GM18517 (cell line): Measurements from ENCODE around the gene PPP2R5D.

Source experiments
- ATAC-seq: cut with Tn5 transposase; IDR thresholded peaks from one replicate; pipeline ENCODE4 v1.9.1; 2021; ENCODE audit warnings: mild to moderate bottlenecking, moderate library complexity; ENCODE audit not compliant: unreplicated experiment

The PPP2R5D gene

DNA sequence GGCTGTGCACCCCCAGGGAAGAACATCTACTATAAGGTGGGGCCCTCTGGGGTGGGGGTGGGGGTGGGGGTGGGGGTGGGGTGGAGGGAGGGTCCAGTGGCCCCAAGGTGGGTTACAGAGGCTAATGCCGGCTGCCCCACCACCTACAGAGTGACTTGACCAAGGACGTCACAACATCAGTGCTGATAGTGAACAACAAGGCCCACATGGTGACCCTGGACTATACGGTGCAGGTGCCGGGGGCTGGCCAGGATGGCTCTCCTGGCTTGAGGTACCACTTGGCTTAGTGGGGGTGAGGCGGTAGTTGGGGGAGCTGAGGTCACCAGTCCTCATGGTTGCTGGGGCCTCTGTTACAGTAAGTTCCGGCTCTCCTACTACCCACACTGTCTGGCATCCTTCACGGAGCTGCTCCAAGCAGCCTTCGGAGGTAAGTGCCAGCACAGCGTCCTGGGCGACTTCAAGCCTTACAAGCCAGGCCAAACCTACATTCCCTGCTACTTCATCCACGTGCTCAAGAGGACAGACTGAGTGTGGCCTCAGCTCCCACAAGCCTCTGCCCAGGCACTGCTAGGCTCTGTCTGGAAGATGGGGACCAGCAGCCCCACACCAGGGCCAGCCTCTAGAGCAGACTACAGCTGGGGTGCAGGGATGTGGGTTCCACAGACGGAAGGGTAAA, 21.1 kb upstream of the PPP2R5D start:
- ATAC-seq, result no peak

DNA sequence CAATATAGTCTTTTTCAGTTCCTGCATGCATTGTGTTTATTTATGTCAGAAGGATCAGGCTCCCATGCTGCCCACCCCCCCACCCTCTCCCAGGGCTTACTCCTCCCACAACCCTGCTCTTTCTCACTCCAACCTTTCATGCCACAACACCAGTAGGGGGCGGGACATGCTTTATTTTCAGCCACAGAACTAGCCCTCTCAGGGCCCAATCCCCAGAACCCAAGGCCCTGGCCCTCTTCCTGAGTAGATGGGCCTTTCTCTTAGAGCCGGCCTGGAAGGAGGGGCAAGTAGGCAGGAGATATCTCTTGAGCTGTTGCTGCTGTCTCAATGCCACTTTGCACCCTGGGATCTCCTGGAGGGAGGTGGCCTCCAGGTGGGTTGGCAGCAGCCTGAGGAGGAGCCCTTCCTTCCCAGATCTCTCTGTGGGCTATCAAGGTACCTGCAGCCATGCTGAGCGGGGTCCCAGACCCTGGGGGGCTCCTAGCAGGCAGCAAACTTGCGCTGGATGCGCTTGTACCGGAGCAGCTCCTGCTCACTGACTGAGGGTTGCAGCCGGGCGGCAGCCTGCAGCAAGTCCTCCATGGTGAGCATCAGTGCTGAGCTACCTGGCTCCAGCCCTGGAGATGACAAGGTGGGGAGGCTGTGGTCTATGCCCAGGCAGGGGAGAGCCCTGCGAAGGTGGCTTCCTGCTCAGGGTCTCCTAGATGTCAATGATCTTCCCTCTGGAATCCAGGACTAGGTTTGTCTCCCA, 20.3 kb upstream of the PPP2R5D start:
- no peak for ATAC-seq

DNA sequence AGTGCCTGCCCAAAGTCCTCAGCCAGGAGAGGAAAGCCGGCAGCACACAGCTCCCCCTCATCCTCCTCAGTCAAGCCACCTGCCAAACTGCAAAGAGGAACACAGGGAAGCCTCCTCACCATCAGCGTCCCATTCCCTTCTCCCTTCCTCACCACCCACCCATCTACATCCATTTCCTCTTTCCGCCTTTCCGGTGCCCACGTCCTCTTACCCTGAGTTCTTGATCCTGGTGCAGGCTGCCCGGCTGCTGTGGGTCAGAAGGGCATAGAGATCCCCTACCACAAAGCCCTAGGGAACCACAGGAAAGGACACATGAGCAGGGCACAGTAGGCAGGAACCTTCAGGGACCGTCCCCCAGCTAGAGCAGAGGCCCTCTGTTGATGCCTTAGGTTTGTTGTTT, 17.8 kb upstream of the PPP2R5D start:
- ATAC-seq, result no peak

DNA sequence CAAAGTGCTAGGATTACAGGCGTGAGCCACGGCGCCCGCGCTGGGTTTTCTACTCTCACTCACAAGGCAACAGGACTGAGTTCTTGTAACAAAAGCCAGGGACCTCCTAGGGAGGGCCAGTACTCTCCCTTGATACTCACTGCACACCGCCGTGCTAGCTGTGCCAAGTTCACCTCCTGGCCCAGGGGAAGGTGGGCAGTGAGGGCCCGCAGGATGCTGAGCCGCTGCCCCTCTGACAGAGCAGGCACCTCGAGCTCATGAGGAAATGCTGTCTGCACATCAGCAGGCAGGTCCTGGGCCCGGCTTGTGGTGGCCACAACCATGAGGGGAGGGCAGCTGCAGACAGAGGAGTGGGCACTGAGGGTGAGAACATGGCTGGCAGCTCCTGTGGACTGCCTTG, 17.1 kb upstream of the PPP2R5D start:
- no peak for ATAC-seq

DNA sequence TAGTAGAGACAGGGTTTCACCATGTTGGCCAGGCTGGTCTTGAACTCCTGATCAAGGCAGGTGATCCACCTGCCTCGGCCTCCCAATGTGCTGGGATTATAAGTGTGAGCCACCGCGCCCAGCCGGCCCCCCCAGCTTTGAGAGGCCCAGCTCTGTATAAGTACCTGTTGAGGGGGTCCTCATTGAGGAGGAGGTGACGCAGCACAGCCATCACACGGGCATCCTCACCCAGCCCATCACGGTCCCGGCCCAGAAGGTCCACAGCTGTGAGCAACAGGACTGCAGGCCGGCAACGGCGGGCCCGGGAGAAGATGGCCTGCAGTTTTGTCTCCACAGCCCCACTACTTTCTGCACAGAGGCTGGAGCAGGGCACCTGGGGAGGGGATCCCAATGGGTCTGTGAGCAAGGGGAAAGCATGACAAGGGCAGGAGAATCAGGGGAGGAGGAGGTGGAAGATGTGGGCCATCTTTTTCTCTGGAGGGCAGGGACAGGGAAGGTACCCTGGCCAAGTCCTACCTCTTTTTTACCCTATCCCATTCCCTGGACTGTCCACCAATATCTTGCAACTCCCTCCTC, 16.2 kb upstream of the PPP2R5D start:
- ATAC-seq, result no peak

DNA sequence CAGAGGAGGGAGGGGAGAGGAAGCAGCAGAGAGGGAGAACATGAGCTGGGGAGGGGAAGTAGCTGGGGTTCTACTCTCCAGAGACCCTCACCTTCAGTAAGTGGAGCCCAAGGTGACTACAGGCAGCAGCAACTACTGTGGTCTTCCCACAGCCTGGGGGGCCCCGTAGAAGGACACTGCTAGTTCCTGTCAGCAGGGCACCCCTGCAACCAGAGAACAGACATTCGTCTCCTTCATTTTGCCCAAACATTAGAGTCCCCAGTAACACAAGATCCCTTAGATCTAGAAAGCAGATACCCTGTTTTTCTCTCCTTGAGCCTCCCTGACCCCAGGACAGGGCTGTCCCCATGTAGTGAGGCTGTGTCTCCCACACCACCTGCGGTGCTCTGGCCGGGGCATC, 15.6 kb upstream of the PPP2R5D start:
- ATAC-seq, result no peak

DNA sequence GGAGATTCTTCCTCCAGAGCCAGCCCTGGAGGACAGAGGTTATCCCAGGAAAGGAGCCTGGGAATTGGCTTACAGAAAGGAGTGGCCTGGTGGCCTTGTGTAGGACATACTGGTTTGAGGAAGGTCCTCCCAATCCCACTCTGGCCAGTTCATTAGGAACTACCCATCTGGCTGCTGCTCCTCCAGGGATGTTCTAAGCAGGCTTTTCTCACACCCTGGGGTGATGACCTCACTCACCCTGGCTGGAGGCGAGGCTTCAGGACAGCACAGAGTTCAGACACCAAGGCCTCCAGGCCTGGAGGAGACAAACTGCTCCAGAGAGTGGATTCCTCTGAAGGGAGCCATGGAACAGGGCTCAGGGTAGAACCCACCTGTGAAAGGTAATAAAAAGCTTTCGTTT, 14.9 kb upstream of the PPP2R5D start:
- no peak for ATAC-seq

DNA sequence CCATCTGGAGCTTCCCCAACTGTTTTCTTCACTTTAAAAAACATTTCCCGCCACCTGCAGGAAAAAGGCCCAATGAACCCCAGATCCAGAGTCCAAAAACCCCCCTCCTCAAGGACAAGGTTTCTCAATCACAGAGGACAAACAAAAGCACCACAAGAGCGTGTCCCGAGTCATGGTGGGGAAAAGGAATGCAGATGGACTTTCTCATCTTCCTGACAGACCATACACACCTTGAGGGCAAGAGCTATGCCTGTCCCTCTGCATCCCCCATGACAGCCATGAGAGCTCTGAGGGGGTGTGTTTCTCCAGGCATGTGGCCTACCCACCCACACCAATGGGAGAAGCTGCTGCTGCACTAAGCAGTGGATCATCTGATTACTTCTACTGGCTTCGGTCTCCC, 14.4 kb upstream of the PPP2R5D start:
- no peak for ATAC-seq

DNA sequence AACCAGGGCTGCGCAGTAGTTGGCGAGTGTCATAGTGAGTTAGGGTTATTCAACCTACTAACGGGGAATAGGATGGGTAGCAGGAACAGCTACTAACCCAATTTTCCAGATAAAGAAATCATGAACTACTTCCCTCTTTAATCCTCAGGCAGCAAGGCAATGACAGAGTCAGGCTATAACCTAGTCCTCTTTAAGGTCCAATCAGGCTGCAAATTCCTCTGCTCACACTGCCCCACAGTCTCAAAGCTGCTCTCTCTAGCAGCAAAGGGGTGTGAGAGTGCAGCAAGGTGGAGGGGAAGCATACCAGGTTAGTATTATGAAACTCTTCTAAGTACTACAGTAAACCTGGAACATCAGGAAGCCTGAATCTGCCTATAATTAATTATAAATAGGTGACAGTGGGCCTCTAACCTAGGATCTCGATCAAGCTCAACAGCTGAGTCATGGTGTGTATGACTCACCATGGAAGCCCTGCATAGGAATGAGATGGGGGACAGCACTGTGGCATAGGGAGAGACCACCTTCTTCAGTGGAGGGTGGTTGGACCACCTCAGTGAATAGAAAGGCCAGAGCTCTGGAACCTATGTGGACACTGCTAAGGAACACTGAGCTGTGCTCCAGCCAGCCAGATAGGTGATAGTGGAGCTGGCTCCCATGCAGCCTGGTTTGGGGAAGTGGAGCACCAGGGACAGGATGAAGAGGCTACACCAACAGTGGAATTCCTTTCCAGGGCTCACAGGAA, 13.3 kb upstream of the PPP2R5D start:
- ATAC-seq, result no peak

DNA sequence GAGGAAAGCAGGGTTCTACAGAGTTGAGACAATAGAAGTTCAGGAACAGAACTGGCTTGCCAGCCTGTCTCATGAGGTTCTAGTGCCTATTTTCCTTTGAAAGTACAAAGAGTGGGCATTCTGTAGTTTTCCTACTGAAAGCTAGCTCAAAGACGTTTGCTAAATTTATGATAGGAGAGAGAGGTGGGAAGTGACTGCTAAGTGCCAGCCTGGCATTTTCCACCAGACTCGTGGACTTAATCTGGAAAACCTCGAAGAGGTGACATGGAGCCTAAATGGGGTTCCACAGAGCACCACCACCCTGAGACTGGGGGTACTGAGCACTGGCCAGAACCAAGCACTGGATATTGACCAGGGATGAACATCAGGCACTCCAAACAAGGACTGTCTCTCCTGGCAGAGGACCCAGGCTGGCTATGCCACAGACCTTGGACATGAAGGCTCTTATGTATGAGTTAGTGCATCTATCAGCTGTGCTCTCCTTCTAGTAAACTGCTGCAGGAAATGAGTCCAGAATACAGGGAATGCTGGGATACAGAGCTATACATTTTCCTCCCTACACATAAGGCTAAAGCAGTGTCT, 12.5 kb upstream of the PPP2R5D start:
- ATAC-seq, result no peak

DNA sequence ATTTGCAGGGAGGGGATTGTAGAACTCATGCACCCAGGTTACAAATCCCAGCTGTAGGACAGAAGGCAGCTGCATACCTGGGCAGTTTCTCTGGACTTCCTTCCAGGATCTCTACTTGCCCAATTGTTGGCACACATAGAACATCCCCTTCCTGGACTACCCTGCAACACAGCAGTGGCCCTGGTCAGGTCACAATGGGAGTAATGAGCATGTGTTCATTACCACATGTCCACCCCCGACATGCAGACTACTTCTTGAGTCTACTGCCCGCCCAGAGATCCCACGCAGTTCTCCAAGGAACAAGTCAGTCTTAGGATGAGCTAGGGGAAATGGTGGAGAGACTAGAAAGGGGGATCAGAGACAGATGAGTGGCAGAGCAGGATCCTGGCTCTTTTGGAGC, 10.4 kb upstream of the PPP2R5D start:
- no peak for ATAC-seq

DNA sequence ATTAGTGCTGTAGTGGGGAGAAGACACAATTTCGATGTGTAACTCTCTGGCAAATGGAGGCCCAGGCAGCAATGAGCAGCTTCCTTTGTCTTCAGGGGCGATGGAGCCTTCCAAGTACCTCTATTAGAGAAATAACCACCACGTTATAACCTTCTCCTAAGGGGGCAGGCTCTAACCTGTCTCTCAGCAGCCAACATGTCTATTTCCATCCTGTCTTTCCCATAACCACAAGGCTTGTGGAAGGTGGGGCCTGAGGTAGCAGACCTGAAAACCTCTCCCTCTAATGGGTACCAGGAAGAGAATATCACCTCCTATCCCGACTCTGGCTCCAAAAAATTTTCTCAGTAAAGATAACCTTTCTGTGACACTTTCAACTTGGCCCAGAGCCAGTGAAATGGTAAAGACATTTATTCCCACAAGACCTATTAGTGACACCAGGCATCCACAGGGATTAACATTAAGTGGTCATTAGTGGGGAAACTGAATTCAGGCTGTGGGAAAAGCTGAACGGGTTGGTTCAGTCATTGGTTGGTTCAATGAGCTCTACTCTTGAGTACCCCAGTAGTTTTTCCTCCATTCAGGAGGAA, 9.4 kb upstream of the PPP2R5D start:
- no peak for ATAC-seq

DNA sequence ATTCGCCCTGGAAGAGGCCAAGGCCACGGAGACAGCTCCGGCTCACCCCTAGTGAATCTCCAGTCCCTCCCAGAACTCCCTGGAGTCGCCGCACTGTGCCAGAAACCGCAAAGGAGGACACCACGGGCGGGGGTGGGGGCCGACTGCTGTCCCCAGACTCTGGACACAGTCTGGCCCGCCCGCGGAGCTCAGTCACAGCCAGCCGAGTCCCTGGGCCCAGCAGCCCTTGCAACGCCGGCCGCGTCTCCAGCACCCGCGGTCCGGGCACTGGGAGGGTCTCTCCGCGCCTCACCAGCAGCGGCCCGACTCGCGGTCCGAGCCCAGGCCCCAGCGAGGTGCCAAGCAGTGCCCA, 5.9 kb upstream of the PPP2R5D start:
- no peak for ATAC-seq

DNA sequence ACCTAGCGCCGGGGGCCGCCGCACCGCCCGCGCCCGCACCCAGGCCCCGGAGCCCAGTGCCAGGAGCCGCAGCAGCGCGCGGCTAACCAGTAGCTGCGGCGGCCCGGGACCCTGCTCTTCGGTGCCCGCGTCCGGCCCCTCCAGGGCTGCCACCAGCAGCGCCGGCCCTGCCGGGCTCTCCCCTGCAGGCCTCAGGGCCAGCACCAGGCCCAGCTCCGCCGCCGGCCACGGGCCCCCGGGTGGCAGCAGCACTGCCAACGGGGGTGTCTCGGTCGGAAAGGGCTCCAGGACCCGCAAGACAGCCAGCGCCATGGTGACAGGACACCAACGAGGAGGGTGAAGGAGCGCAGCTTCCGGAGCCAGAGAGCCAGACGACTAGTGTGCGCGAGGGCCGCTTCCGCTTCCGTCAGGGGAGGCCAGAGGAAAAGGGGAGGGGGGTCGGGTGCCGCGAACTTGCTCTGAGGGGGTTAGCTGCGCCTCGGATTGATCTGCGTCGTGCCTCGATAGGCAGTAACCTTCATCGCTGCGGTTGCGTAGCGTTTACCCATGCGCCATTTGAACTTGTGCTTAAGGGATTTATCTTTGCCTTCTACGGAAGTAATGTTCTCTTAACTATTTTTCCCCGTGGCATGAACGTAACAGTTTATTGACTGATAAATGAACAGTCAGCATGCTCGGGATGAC, 5.4 kb upstream of the PPP2R5D start, which contains the start of gene PEX6:
PEX6 (minus strand) TSS at position 343 of the 684 bp plus-strand sequence; CDS start at position 312, 31 bp downstream.
- ATAC-seq, result peak; percentile 86

DNA sequence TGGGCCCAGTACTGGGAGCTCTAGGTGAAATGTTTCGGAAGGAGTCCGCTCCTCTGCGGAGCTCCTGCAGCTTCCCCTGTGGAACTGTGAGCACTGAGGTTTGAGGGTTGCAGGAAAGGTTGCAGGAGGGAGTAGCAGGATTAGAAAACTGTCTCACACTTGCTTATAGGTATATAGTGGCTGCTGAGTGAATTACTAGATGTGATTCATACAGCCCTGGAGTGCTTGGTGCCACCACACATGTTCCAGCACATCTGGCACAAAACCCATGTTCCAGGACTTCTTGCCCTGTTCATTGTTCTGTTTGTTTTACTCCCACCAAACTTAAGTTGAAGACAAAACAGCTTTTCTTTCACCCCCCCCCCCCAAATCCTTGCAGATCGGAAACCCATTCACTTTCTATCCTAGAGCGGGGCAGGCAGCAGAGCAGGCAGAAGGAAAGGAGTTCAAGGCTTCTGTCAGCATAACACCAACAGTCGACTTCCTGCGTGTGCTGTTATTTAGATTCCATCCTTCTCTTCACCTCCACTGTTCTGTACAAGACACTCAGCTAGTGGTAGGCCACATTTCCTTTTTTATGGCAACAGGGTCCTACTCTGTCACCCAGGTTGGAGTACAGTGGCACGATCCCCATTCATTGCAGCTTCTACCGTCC, 4.7 kb upstream of the PPP2R5D start:
- ATAC-seq, result no peak

DNA sequence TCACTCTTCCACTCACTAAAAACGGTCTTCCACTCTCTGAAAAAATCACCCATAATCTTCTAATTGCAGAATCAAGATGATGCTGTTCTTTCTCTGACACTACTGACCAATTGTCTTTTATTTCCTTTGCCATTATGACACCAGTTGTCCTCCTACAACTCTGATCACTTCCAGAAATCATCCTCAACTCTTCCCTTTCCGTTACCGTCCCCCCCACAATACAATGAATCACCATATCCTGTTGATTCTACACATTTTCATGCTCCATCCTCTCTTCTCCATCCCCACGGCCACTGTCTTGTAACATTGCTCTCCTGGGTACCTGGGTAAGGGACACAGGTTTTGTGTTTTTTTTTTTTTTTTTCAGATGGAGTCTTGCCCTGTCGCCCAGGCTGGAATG, 2.5 kb upstream of the PPP2R5D start:
- no peak for ATAC-seq

DNA sequence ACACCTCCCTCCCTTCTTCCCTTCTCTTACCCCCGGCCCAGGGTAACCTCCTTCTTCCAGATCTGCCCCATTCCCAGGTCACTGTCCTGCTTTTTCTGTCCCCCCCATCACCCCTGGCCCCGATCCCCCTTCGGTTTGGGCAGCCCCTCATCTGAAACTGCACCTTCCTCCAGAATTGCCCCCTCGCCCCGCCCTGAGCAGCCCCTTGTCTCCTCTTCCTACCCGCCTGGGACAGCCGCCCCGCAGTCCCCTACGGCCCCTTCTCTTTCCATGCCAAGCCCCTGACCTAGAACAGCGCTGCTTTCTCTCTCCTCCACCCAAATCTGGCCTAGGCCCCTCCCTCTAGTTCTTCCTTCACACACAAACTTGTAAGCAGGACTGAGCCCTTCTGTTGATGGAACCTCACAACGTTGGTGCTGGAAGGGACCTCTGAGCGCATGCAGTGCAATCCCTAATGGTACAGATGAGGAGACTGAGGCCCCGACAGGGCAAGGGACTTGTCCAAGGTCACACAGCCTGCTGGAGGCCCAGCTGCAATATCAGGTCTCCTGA, 630 bp downstream of the PPP2R5D start:
- ATAC-seq, result no peak

DNA sequence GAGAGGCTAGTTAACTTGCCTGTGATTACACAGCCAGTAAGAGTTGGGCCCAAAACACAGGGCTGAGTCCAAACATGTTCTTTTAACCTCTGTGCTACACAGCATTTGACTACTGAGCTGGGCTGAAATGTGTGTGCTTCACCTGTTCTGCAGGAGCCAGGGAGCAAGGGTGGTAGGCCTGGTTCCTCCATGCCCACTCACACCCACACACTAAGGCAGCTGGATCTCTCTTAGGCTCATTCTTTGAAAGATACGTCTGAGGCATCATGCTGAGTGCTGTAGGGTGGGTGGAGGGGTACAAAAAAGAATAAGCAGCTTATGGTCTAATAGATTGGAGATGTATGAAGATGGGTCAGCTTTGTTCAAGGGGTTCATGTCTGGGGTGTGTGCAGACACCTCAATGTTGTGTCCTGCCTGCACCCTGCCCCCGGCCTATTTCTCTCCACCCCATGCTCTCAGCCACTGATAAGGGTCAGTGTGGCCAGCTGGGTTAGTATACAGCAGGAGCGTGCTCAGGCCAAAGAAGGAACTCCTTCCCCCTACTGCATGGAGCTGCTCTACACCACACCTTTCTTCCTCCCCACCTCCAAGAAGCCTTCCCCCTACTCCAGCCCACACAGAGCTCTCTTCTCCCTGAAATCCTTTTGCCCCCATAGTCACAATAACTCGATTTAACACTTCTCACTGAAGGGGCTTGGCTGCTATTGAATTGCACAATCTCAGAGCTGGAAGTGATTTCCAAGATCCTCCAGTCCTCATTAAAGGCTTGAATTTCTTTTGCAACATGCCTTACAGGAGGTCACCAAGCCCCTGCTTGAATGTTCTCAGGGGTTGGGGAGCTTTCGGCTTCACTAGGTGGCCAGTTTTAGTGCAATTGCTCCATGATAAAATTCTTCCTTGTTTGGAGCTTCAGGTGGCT, 3.4 kb downstream of the PPP2R5D start:
- no peak for ATAC-seq
